ENCODE results near the gene ICA1L. TPM values are rescaled to one million over a fixed set of nuclear protein-coding genes. Genes with fewer than 3 reads are reported as not detected.
"Not testable (repeated sequence)": the region's sequence is repeated elsewhere in the genome, so short reads cannot be mapped to it uniquely, and the experiment has no call there.

Gene ICA1L
- total RNA-seq, 1 donor from 2014 or later = 2.7 TPM

GRCh38 chr2:202909394-202910192 is 38.0 kb upstream of the ICA1L start:
- H3K4me3 ChIP-seq (ENCODE audit: insufficient read depth, low read depth, low read length) = peak overlapping the region; percentile 13
- peaks cover 3% of the 10 kb centered on the region for H4K20me1 ChIP-seq (ENCODE audit: insufficient read depth, low read length)
- no peaks in the 10 kb centered on the region for H3K27me3 ChIP-seq (ENCODE audit: insufficient read depth, low read length)
- peaks cover 8% of the 10 kb centered on the region for H3K4me1 Mint-ChIP-seq (ENCODE audit: low read depth, unreplicated experiment)
- no peak for TF ChIP-seq CTCF (IDR thresholded peaks at IDR 0.05; ENCODE audit: insufficient read depth, low read depth, low read length)
- TF ChIP-seq EZH2 (IDR thresholded peaks at IDR 0.05; ENCODE audit: insufficient read depth, low read length) = no peak
- no peaks in the 10 kb centered on the region for H3K9me3 ChIP-seq (ENCODE audit: insufficient read depth, low read depth, low read length)
- no peak overlapping the region for H3K27ac ChIP-seq (ENCODE audit: low read depth, low read length)
- peaks cover 3% of the 10 kb centered on the region for H3K9me3 Mint-ChIP-seq (ENCODE audit: unreplicated experiment)
- peak overlapping the region; percentile 93 for H3K4me2 ChIP-seq (ENCODE audit: low read length)
- H3K36me3 ChIP-seq (ENCODE audit: insufficient read depth, low read length) = no peaks in the 10 kb centered on the region
- H3K9ac ChIP-seq (ENCODE audit: low read length) = no peak overlapping the region
- no peak overlapping the region for H2AFZ ChIP-seq (ENCODE audit: low read depth, low read length)
- no peaks in the 10 kb centered on the region for H3K4me1 ChIP-seq (ENCODE audit: insufficient read depth, low read length)
- FAIRE-seq = no peak
- H3K27ac Mint-ChIP-seq (ENCODE audit: unreplicated experiment) = no peak overlapping the region
- peak overlapping the region; percentile 99 for H3K4me3 Mint-ChIP-seq (ENCODE audit: unreplicated experiment)
- peaks cover 60% of the 10 kb centered on the region for H3K79me2 ChIP-seq (ENCODE audit: insufficient read depth, low read length)
- no peaks in the 10 kb centered on the region for H3K27me3 Mint-ChIP-seq (ENCODE audit: low read depth, unreplicated experiment)
- H3K36me3 Mint-ChIP-seq (ENCODE audit: low read depth, unreplicated experiment) = peaks cover 8% of the 10 kb centered on the region
- no peak for DNase-seq (ENCODE audit: low read depth)

DNA sequence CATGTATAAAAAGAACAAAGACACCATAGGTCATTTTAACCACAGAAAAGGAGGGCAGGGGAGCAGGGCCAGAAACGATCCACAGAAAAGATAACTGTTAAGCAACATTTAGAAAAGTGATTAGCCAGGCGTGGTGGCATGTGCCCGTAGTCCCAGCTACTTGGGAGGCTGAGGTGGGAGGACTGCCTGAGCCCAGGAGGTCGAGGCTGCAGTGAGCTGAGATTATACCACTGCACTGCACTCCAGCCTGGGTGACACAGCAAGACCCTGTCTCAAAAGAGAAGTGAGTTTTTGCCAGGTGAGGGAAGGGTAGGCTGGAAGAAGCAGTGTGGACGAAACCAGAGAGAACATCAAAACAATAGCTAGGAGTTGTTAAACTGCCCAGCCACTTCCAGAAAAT is 36.6 kb upstream of the ICA1L start:
- no peak for FAIRE-seq
- Mint-ChIP-seq H3K4me3 (ENCODE audit: unreplicated experiment) (no peak overlapping the region), H3K27me3 (ENCODE audit: low read depth, unreplicated experiment) (no peaks in the 10 kb centered on the region), H3K36me3 (ENCODE audit: low read depth, unreplicated experiment) (peaks cover 13% of the 10 kb centered on the region), H3K27ac (ENCODE audit: unreplicated experiment) (no peak overlapping the region), H3K4me1 (ENCODE audit: low read depth, unreplicated experiment) (peaks cover 8% of the 10 kb centered on the region), H3K9me3 (ENCODE audit: unreplicated experiment) (peaks cover 3% of the 10 kb centered on the region)
- TF ChIP-seq CTCF (IDR thresholded peaks at IDR 0.05; ENCODE audit: insufficient read depth, low read depth, low read length) (no peak), EZH2 (IDR thresholded peaks at IDR 0.05; ENCODE audit: insufficient read depth, low read length) (no peak)
- Histone ChIP-seq H3K4me3 (ENCODE audit: insufficient read depth, low read depth, low read length) (no peak overlapping the region), H3K79me2 (ENCODE audit: insufficient read depth, low read length) (peaks cover 65% of the 10 kb centered on the region), H2AFZ (ENCODE audit: low read depth, low read length) (no peak overlapping the region), H3K27ac (ENCODE audit: low read depth, low read length) (no peak overlapping the region), H3K4me1 (ENCODE audit: insufficient read depth, low read length) (no peaks in the 10 kb centered on the region), H3K9ac (ENCODE audit: low read length) (no peak overlapping the region), H3K36me3 (ENCODE audit: insufficient read depth, low read length) (no peaks in the 10 kb centered on the region), H3K4me2 (ENCODE audit: low read length) (no peak overlapping the region), H3K9me3 (ENCODE audit: insufficient read depth, low read depth, low read length) (no peaks in the 10 kb centered on the region), H4K20me1 (ENCODE audit: insufficient read depth, low read length) (peaks cover 3% of the 10 kb centered on the region), H3K27me3 (ENCODE audit: insufficient read depth, low read length) (no peaks in the 10 kb centered on the region)
- no peak for DNase-seq (ENCODE audit: low read depth)

- not testable (repeated sequence) for H3K9ac ChIP-seq (ENCODE audit: low read length); H3K4me1 Mint-ChIP-seq (ENCODE audit: low read depth, unreplicated experiment); H3K9me3 Mint-ChIP-seq (ENCODE audit: unreplicated experiment); FAIRE-seq; H3K4me3 Mint-ChIP-seq (ENCODE audit: unreplicated experiment); H3K27me3 Mint-ChIP-seq (ENCODE audit: low read depth, unreplicated experiment); H3K4me1 ChIP-seq (ENCODE audit: insufficient read depth, low read length); H4K20me1 ChIP-seq (ENCODE audit: insufficient read depth, low read length); H3K27ac Mint-ChIP-seq (ENCODE audit: unreplicated experiment); H3K27me3 ChIP-seq (ENCODE audit: insufficient read depth, low read length); H3K4me2 ChIP-seq (ENCODE audit: low read length); DNase-seq (ENCODE audit: low read depth); H3K36me3 ChIP-seq (ENCODE audit: insufficient read depth, low read length); H3K27ac ChIP-seq (ENCODE audit: low read depth, low read length); H3K9me3 ChIP-seq (ENCODE audit: insufficient read depth, low read depth, low read length); H3K4me3 ChIP-seq (ENCODE audit: insufficient read depth, low read depth, low read length); H2AFZ ChIP-seq (ENCODE audit: low read depth, low read length)
- H3K36me3 Mint-ChIP-seq (ENCODE audit: low read depth, unreplicated experiment) = peaks cover 14% of the 10 kb centered on the region
- H3K79me2 ChIP-seq (ENCODE audit: insufficient read depth, low read length) = peaks cover 60% of the 10 kb centered on the region
Observed at GRCh38 chr2:202905507-202905906, 33.9 kb upstream of the ICA1L start.

All from astrocyte (in vitro differentiated cells and primary cell).